ENCODE results near the gene LIN52.

LIN52 gene

GRCh38 chr14:74194506-74195274 is 109.9 kb downstream of the LIN52 start:
- no peak overlapping the region for H3K4me3 ChIP-seq (ENCODE audit: low read length)
- no peak for TF ChIP-seq ZNF274 (IDR thresholded peaks at IDR 0.05; ENCODE audit: low read depth, low read length)

- no peak for TF ChIP-seq ZNF274 (IDR thresholded peaks at IDR 0.05; ENCODE audit: low read depth, low read length)
- H3K4me3 ChIP-seq (ENCODE audit: low read length): no peak overlapping the region
These were observed 110.9 kb downstream of the LIN52 start for GRCh38 chr14:74195623-74196022.

GRCh38 chr14:74198441-74199234 is 113.9 kb downstream of the LIN52 start:
- no peak for TF ChIP-seq ZNF274 (IDR thresholded peaks at IDR 0.05; ENCODE audit: low read depth, low read length)
- H3K4me3 ChIP-seq (ENCODE audit: low read length): no peak overlapping the region

DNA sequence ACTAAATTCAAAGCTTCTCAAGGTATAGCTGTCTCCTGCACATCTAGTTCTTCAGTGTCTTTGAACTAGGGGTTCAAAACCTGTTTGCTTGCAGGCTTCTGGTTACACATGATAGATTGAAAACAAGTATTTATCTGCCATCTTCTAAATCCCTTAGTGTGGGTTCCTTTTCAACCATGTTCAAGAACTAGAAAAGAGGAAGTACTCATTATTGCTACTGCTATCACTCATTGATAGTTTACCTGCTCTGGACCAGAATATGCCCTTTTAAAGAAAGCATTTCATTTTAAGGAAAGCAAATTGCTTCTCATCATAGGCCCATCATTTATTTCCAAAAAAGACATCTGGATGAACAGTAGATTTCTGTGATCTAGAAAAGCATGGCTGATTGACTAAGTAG is 117.4 kb downstream of the LIN52 start:
- TF ChIP-seq ZNF274 (IDR thresholded peaks at IDR 0.05; ENCODE audit: low read depth, low read length): no peak
- no peak overlapping the region for H3K4me3 ChIP-seq (ENCODE audit: low read length)

DNA sequence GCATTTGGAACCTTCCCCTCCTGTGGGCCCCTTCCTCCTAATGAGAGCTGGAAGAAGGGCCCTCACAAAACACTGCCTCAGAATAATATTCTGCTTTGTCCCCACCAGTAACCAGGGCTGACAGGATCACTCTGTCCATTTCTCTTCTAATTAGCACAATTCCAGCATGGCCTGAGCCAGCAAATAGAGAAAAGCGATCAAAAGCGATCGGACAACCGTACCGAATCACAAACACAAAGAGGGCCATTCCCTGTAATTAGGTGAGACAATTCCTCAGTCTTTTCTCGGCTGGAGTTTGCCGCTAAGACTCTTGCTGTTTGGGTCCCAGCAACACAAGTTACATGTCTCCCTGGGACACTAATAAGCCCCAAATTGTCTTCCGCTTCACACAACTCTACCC is 118.9 kb downstream of the LIN52 start:
- no peak for TF ChIP-seq ZNF274 (IDR thresholded peaks at IDR 0.05; ENCODE audit: low read depth, low read length)
- H3K4me3 ChIP-seq (ENCODE audit: low read length): no peak overlapping the region

DNA sequence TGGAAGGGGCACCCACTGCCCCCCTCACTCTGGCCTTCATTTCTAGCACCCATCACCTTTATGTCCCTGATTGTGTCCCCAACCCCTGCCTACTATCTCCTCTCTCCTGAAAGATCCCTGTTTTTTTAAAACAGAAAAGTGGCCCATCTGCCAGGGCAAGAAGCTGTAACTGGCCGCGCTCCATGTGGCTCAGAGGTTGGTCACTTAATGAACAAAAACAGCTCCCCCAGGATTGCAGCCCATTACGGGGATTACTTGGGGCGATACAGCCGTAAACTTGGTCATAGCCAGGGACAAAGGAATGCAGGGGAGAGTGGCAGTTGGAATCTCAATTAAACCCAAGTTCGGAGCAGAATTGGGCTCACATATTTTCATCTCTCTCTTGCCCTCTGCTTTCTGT is 119.7 kb downstream of the LIN52 start:
- H3K4me3 ChIP-seq (ENCODE audit: low read length): no peak overlapping the region
- TF ChIP-seq ZNF274 (IDR thresholded peaks at IDR 0.05; ENCODE audit: low read depth, low read length): no peak

DNA sequence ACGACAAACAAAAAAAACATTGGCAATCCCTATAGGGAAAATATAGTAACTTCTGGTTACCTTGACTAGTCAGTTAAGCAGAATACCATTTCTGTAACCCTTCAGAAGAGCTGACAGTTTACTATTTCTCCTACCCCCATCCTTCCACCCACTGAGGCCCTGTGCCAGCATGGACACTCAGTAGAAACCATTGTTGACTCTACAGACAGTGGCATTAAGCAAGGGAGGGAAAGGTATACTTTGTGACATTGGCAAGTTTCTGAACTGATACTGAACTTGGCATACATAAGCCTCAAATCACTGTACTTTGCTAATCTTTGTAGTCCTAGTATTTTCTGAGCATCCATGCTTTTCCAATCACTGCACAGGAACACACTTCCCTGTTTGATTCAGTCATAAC is 121.1 kb downstream of the LIN52 start:
- no peak overlapping the region for H3K4me3 ChIP-seq (ENCODE audit: low read length)
- no peak for TF ChIP-seq ZNF274 (IDR thresholded peaks at IDR 0.05; ENCODE audit: low read depth, low read length)

DNA sequence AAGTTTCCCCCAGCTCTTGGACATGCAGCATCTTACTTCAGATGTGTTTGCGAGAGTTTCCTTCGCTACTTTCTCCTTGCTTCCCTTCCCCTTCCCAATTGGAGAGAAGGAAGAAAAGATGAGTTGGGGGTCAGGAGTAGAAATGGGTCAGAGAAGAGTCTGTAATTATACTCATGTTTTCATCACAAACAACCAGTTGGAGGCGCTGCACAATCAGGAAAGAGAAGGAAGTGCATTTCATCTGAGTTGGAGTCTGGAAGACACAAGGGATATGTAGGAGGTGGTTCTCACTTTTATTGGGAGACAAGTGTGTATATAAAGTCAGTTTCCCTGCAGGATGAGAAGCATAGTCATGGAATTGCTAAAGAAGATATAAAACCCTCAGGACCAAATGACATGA is 123.2 kb downstream of the LIN52 start:
- no peak overlapping the region for H3K4me3 ChIP-seq (ENCODE audit: low read length)
- no peak for TF ChIP-seq ZNF274 (IDR thresholded peaks at IDR 0.05; ENCODE audit: low read depth, low read length)

GRCh38 chr14:74208642-74209041 is 123.9 kb downstream of the LIN52 start:
- H3K4me3 ChIP-seq (ENCODE audit: low read length): no peak overlapping the region
- TF ChIP-seq ZNF274 (IDR thresholded peaks at IDR 0.05; ENCODE audit: low read depth, low read length): no peak

GRCh38 chr14:74211945-74212580 is 127.3 kb downstream of the LIN52 start:
- no peak overlapping the region for H3K4me3 ChIP-seq (ENCODE audit: low read length)
- TF ChIP-seq ZNF274 (IDR thresholded peaks at IDR 0.05; ENCODE audit: low read depth, low read length): no peak

GRCh38 chr14:74213907-74214803 is 129.4 kb downstream of the LIN52 start:
- no peak for TF ChIP-seq ZNF274 (IDR thresholded peaks at IDR 0.05; ENCODE audit: low read depth, low read length)
- no peak overlapping the region for H3K4me3 ChIP-seq (ENCODE audit: low read length)

DNA sequence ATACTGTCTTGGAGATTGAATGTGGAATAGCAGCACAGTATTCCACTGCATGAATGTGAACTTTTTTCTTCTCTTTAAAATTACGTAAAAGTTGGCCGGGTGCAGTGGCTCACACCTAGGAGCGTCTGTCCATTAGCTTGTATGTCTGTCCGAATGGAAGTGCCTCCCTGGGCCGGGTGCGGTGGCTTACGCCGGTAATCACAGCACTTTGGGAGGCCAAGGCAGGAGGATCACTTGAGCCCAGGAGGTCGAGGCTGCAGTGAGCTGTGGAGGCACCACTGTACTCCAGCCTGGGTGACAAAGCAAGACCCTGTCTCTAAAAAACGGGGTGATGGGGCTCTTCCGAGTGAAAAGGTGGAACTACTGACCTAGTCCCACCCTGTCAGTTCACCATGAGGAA is 131.9 kb downstream of the LIN52 start:
- H3K4me3 ChIP-seq (ENCODE audit: low read length): no peak overlapping the region
- TF ChIP-seq ZNF274 (IDR thresholded peaks at IDR 0.05; ENCODE audit: low read depth, low read length): no peak

- no peak overlapping the region for H3K4me3 ChIP-seq (ENCODE audit: low read length)
- TF ChIP-seq ZNF274 (IDR thresholded peaks at IDR 0.05; ENCODE audit: low read depth, low read length): no peak
These were observed 133.1 kb downstream of the LIN52 start for GRCh38 chr14:74217672-74218448.
